H1 (cell line): ENCODE results near the gene GPX5. TPM values are rescaled to one million over a fixed set of nuclear protein-coding genes. Genes with fewer than 3 reads are reported as not detected.
A peak's percentile ranks its signal among the peaks of the same experiment; 100 is the strongest.

Source experiments
- ASH2L ChIP-seq: fragments of 200-600, 300-600 bp; sonication (generic); IDR thresholded peaks from one replicate; pipeline ENCODE4 v1.7.1; 2017; ENCODE audit warnings: low read length
- CHD1 ChIP-seq: IDR thresholded peaks from 2 replicates; pipeline ENCODE4 v1.6.1; 2012; ENCODE audit warnings: low read depth, low read length, improper control_type of control experiment
- CHD7 ChIP-seq: fragments of 300-600 bp; sonication (generic); IDR thresholded peaks from 2 replicates; pipeline ENCODE4 v1.7.1; 2012; ENCODE audit warnings: low read length, moderate library complexity, mild to moderate bottlenecking, inconsistent platforms; ENCODE audit not compliant: insufficient replicate concordance
- CTBP2 ChIP-seq: IDR thresholded peaks from 2 replicates; pipeline ENCODE4 v1.7.0; 2011; ENCODE audit warnings: borderline replicate concordance, mild to moderate bottlenecking, moderate library complexity, mixed read lengths, low read length; ENCODE audit not compliant: insufficient read depth, insufficient read length
- FOSL1 ChIP-seq: IDR thresholded peaks from 2 replicates; pipeline ENCODE4 v1.6.1; 2011; ENCODE audit warnings: mild to moderate bottlenecking, low read depth, low read length, moderate library complexity; ENCODE audit not compliant: insufficient read depth
- HDAC2 ChIP-seq, 2 experiments: fragments of 300-600 bp in 1 of 2; sonication (generic) in 1 of 2; IDR thresholded peaks; 2 replicates each; pipeline ENCODE4 v1.6.1; 2011 to 2012; ENCODE audit warnings: low read depth in 2 of 2, low read length in 2 of 2, mild to moderate bottlenecking in 2 of 2, moderate library complexity in 2 of 2, borderline replicate concordance in 1 of 2, inconsistent platforms in 1 of 2
- MAFK ChIP-seq: IDR thresholded peaks from 2 replicates; pipeline ENCODE4 v1.6.1; 2012; ENCODE audit warnings: low read depth, mild to moderate bottlenecking, improper control_type of control experiment, low read length
- POU5F1 ChIP-seq: IDR thresholded peaks from 2 replicates; pipeline ENCODE4 v1.6.1; 2011; ENCODE audit warnings: low read depth, mild to moderate bottlenecking, low read length, moderate library complexity
- SUZ12 ChIP-seq: fragments of 200-600 bp; sonication (generic); IDR thresholded peaks from 2 replicates; pipeline ENCODE4 v1.6.1; 2012; ENCODE audit warnings: mild to moderate bottlenecking, inconsistent platforms, low read length, moderate library complexity, mixed read lengths
- TBP ChIP-seq: IDR thresholded peaks from 2 replicates; pipeline ENCODE4 v1.6.1; 2011; ENCODE audit warnings: low read depth, low read length, improper control_type of control experiment
- ZNF274 ChIP-seq: IDR thresholded peaks from 2 replicates; pipeline ENCODE4 v1.7.0; 2012; ENCODE audit warnings: low read length, borderline replicate concordance; ENCODE audit errors: extremely low read depth
- polyA plus RNA-seq, 7 experiments: library from polyadenylated mRNA; depleted of rRNA in 3 of 7; stranded (reverse) in 5 of 7; unstranded in 2 of 7; fragments of >200 nt in 5 of 7; fragments of 200-250 nt in 2 of 7; gene quantifications; 1 replicate in 5 of 7; 2 replicates in 1 of 7; 4 replicates in 1 of 7; pipeline versions ENCODE4 v1.2.1 to v1.2.3, GENCODE V29; 2011 to 2013; ENCODE audit warnings: missing spikeins in 2 of 7, mixed read lengths in 2 of 7
- total RNA-seq: library from RNA; stranded (reverse); fragmentation: NEBNext Ultra II Directional; extraction: Animal tissue kit (Norgen Biotek cat#: 25700); gene quantifications from 2 replicates; pipeline ENCODE4 v1.2.1, GENCODE V29; 2021

The GPX5 gene
- total and polyA plus RNA-seq, 2 of the 8 experiments (the other 6 are each of a cell fraction or from before 2014, with no cell fraction given) = 0.08 TPM; not detected in 1

- TF ChIP-seq CHD7 (no peak), SUZ12 (no peak), FOSL1 (no peak), CHD1 (no peak), TBP (peak; percentile 100), HDAC2 (IDR thresholded peaks at IDR 0.05; ENCODE audit: borderline replicate concordance in 1 of 2, low read depth in 2 of 2, low read length in 2 of 2) (no peak), ZNF274 (no peak), CTBP2 (no peak), MAFK (peak; percentile 80; the same call in 1 of the 2 replicates), ASH2L (peak; percentile 66), POU5F1 (no peak; the same call in 1 of the 2 replicates)
Observed at GRCh38 chr6:28537509-28538140, 11.9 kb downstream of the GPX5 start (continued).
